SK-N-SH (cell line): Measurements from ENCODE around the gene CSKMT. TPM values are rescaled to one million over a fixed set of nuclear protein-coding genes. Genes with fewer than 3 reads are reported as not detected.

Experiments used
- CTCF ChIA-PET: fragments of 300-600, 350-600 bp; formaldehyde crosslinking; extraction: SDS; loops from one replicate; lab custom pipeline; 2021; lab: Yijun Ruan, JAX
- POLR2A ChIA-PET: fragments of 350-600 bp; sonication (Branson Sonifier 250); formaldehyde crosslinking; extraction: SDS; loops from one replicate; lab custom pipeline; 2020; ENCODE audit warnings: antibody characterized with exemption, inconsistent platforms; lab: Yijun Ruan, JAX
- DNase-seq: peaks from one replicate; pipeline ENCODE4 v3.0.0; 2012
- H2AFZ ChIP-seq: fragments of 200-600 bp; sonication (generic); 2 replicates; pipeline ENCODE4 v1.8.1; 2016; ENCODE audit warnings: antibody characterized with exemption, mild to moderate bottlenecking, low read depth
- H3F3A ChIP-seq: fragments of 200-600 bp; sonication (generic); replicated peaks from 2 replicates; pipeline ENCODE3; 2016; ENCODE audit warnings: antibody characterized with exemption, mild to moderate bottlenecking; ENCODE audit not compliant: insufficient read depth
- H3K27ac ChIP-seq, 2 experiments: fragments of 200-500 bp in 1 of 2; fragments of 200-600 bp in 1 of 2; sonication (Bioruptor generic) in 1 of 2; sonication (generic), shearing (Covaris generic) in 1 of 2; 2 replicates each; pipeline versions ENCODE4 v1.5.1 to v1.6.1; 2014 to 2016; ENCODE audit warnings: low read depth in 2 of 2, inconsistent platforms in 1 of 2, low read length in 1 of 2, mild to moderate bottlenecking in 1 of 2, mixed read lengths in 1 of 2
- H3K27me3 ChIP-seq: fragments of 200-600 bp; sonication (generic), shearing (Covaris generic); 2 replicates; pipeline ENCODE4 v1.6.1; 2016; ENCODE audit warnings: mixed run types; ENCODE audit not compliant: insufficient read depth
- H3K36me3 ChIP-seq, 2 experiments: fragments of 200-500 bp in 1 of 2; fragments of 200-600 bp in 1 of 2; sonication (Bioruptor generic) in 1 of 2; sonication (generic) in 1 of 2; replicated peaks in 1 of 2; 2 replicates each; pipeline versions ENCODE3 to v1.5.1; 2014 to 2016; ENCODE audit warnings: low read length in 1 of 2, mild to moderate bottlenecking in 1 of 2; ENCODE audit not compliant: insufficient read depth in 2 of 2, control insufficient read depth in 1 of 2
- H3K4me1 ChIP-seq, 2 experiments: fragments of 200-500 bp in 1 of 2; fragments of 200-600 bp in 1 of 2; sonication (Bioruptor generic) in 1 of 2; sonication (generic), shearing (Covaris generic) in 1 of 2; 2 replicates each; pipeline versions ENCODE4 v1.5.1 to v1.6.1; 2014 to 2016; ENCODE audit warnings: low read depth in 1 of 2, low read length in 1 of 2, mixed run types in 1 of 2; ENCODE audit not compliant: insufficient read depth in 2 of 2, control insufficient read depth in 1 of 2
- H3K4me2 ChIP-seq: fragments of 200-600 bp; sonication (generic), shearing (Covaris generic); 2 replicates; pipeline ENCODE4 v1.6.1; 2017; ENCODE audit warnings: mixed run types
- H3K4me3 ChIP-seq, 2 experiments: fragments of 200-500 bp in 1 of 2; fragments of 200-600 bp in 1 of 2; sonication (Bioruptor generic) in 1 of 2; sonication (generic), shearing (Covaris generic) in 1 of 2; 2 replicates each; pipeline versions ENCODE4 v1.5.1 to v1.8.1; 2014 to 2016; ENCODE audit warnings: low read depth in 2 of 2, inconsistent platforms in 1 of 2, low read length in 1 of 2, mild to moderate bottlenecking in 1 of 2, mixed read lengths in 1 of 2, moderate library complexity in 1 of 2
- H3K79me2 ChIP-seq: fragments of 200-600 bp; sonication (generic); 2 replicates; pipeline ENCODE4 v1.8.1; 2017; ENCODE audit warnings: mild to moderate bottlenecking; ENCODE audit not compliant: insufficient read depth
- H3K9ac ChIP-seq: fragments of 200-600 bp; sonication (generic); 2 replicates; pipeline ENCODE4 v1.6.1; 2017; ENCODE audit warnings: mixed run types
- H3K9me2 ChIP-seq: fragments of 200-600 bp; sonication (generic); 2 replicates; pipeline ENCODE4 v1.6.1; 2017; ENCODE audit warnings: mixed run types
- H3K9me3 ChIP-seq: fragments of 200-600 bp; sonication (generic); 2 replicates; pipeline ENCODE4 v1.6.1; 2017; ENCODE audit warnings: mixed run types, mild to moderate bottlenecking, moderate library complexity
- H4K20me1 ChIP-seq: fragments of 200-600 bp; sonication (generic); 2 replicates; pipeline ENCODE4 v1.6.1; 2017; ENCODE audit warnings: mild to moderate bottlenecking, mixed run types; ENCODE audit not compliant: insufficient read depth
- ELF1 ChIP-seq: IDR thresholded peaks from 2 replicates; pipeline ENCODE4 v1.4.0; 2012
- EZH2phosphoT487 ChIP-seq: fragments of 200-600 bp; sonication (generic); IDR thresholded peaks from 2 replicates; pipeline ENCODE4 v1.6.1; 2017; ENCODE audit warnings: low read depth, mixed run types, mild to moderate bottlenecking, antibody characterized with exemption, moderate library complexity, borderline replicate concordance
- FOSL2 ChIP-seq: IDR thresholded peaks from 2 replicates; pipeline ENCODE4 v1.4.0; 2012; ENCODE audit warnings: low read depth, mild to moderate bottlenecking, moderate library complexity, borderline replicate concordance
- GABPA ChIP-seq: IDR thresholded peaks from 2 replicates; pipeline ENCODE4 v1.4.0; 2012; ENCODE audit warnings: low read depth, mild to moderate bottlenecking
- IRF3 ChIP-seq: fragments of 150-350 bp; IDR thresholded peaks from 2 replicates; pipeline ENCODE4 v1.6.1; 2016; ENCODE audit warnings: mild to moderate bottlenecking, low read depth, low read length
- JUND ChIP-seq: IDR thresholded peaks from 2 replicates; pipeline ENCODE4 v1.4.0; 2012
- MXI1 ChIP-seq: IDR thresholded peaks from 2 replicates; pipeline ENCODE4 v1.6.1; 2012; ENCODE audit warnings: mild to moderate bottlenecking, low read depth, low read length, improper control_type of control experiment
- NFIC ChIP-seq: IDR thresholded peaks from 2 replicates; pipeline ENCODE4 v1.4.0; 2012; ENCODE audit warnings: borderline replicate concordance
- NRF1 ChIP-seq: IDR thresholded peaks from 2 replicates; pipeline ENCODE4 v1.6.1; 2012; ENCODE audit warnings: low read depth, mild to moderate bottlenecking, low read length
- POLR2AphosphoS5 ChIP-seq: IDR thresholded peaks from 2 replicates; pipeline ENCODE4 v1.6.1; 2012; ENCODE audit warnings: low read depth, low read length
- RAD21 ChIP-seq: IDR thresholded peaks from 2 replicates; pipeline ENCODE4 v1.6.1; 2012; ENCODE audit warnings: mild to moderate bottlenecking, low read length
- RCOR1 ChIP-seq: fragments of 150-350 bp; IDR thresholded peaks from 2 replicates; pipeline ENCODE4 v1.6.1; 2017; ENCODE audit warnings: antibody characterized with exemption, low read length
- REST ChIP-seq: IDR thresholded peaks from 2 replicates; pipeline ENCODE4 v1.6.1; 2012; ENCODE audit warnings: mild to moderate bottlenecking, low read depth, low read length, moderate library complexity
- RXRA ChIP-seq: IDR thresholded peaks from 2 replicates; pipeline ENCODE4 v1.4.0; 2012; ENCODE audit warnings: low read depth, mild to moderate bottlenecking, borderline replicate concordance
- SIN3A ChIP-seq: IDR thresholded peaks from 2 replicates; pipeline ENCODE4 v1.6.1; 2012; ENCODE audit warnings: low read depth, mild to moderate bottlenecking, low read length, moderate library complexity, borderline replicate concordance
- TCF12 ChIP-seq: IDR thresholded peaks from 2 replicates; pipeline ENCODE4 v1.4.0; 2012
- TEAD4 ChIP-seq: IDR thresholded peaks from 2 replicates; pipeline ENCODE4 v1.4.0; 2012; ENCODE audit warnings: mild to moderate bottlenecking, borderline replicate concordance; ENCODE audit not compliant: insufficient read depth
- USF1 ChIP-seq: IDR thresholded peaks from 2 replicates; pipeline ENCODE4 v1.4.0; 2012; ENCODE audit warnings: low read depth, borderline replicate concordance
- USF2 ChIP-seq: fragments of 150-350 bp; IDR thresholded peaks from 2 replicates; pipeline ENCODE4 v1.6.1; 2017; ENCODE audit warnings: antibody characterized with exemption, low read length, low read depth, borderline replicate concordance
- YY1 ChIP-seq: IDR thresholded peaks from 2 replicates; pipeline ENCODE4 v1.4.0; 2012; ENCODE audit warnings: low read depth, mild to moderate bottlenecking
- WGBS: methylation state at CpG from one replicate; pipeline ENCODE4 v1.1.6; 2017; ENCODE audit warnings: low lambda C conversion rate; 5-methylcytosine and 5-hydroxymethylcytosine counted together
- polyA plus RNA-seq, 3 experiments: library from polyadenylated mRNA; depleted of rRNA; stranded (reverse); fragments of >200 nt; gene quantifications; 2 replicates each; pipeline ENCODE4 v1.2.3, GENCODE V29; 2012

The CSKMT gene
- polyA plus RNA-seq, 1 of the 3 experiments (the other 2 are of a cell fraction), result 11.1 TPM

GRCh38 chr11:62621567-62622470 lies 43.3 kb upstream of the CSKMT start, which contains the start of gene B3GAT3 (continued):
- no peak for TF ChIP-seq IRF3
- TF ChIP-seq SIN3A, result 0 out of 2 replicates have a peak, but pooled peaks have one; percentile 59
- peak; percentile 67; the same call in 1 of the 2 replicates for TF ChIP-seq TCF12
- peak; percentile 25 for TF ChIP-seq NFIC
- TF ChIP-seq FOSL2, result peak; percentile 10; the same call in 1 of the 2 replicates
- TF ChIP-seq RCOR1, result no peak; the same call in 1 of the 2 replicates
- TF ChIP-seq POLR2AphosphoS5, result peak; percentile 84
- TF ChIP-seq RXRA, result no peak
- TF ChIP-seq ELF1, result peak; percentile 93
- TF ChIP-seq YY1, result 0 out of 2 replicates have a peak, but pooled peaks have one; percentile 38
- no peak for TF ChIP-seq EZH2phosphoT487
- TF ChIP-seq USF1, result peak; percentile 79
- peak; percentile 100 for TF ChIP-seq MXI1
- TF ChIP-seq JUND, result 0 out of 2 replicates have a peak, but pooled peaks have one; percentile 12

GRCh38 chr11:62622476-62623089 lies 42.5 kb upstream of the CSKMT start:
- no peak overlapping the region for H3K9ac ChIP-seq
- peaks cover 30% of the 10 kb centered on the region for H3K79me2 ChIP-seq
- H2AFZ ChIP-seq, result peak overlapping the region; percentile 34; the same call in 1 of the 2 replicates
- H3F3A ChIP-seq, result peaks cover 41% of the 10 kb centered on the region
- WGBS, result 98% methylated on average over 7 of the region's 7 CpGs
- peaks cover 7 to 15% of the 10 kb centered on the region in 2 experiments; a peak in 3 of 4 replicates for H3K4me1 ChIP-seq
- H4K20me1 ChIP-seq, result no peaks in the 10 kb centered on the region
- DNase-seq, result no peak
- POLR2A ChIA-PET, result interaction anchor here (0.6 to 3.3 kb wide), 11 partner anchors 9 to 226 kb away, joined by 3 to 37 read pairs (median 7); partner anchors contain the start of genes BSCL2, C11orf98, CSKMT and EML3
- peak overlapping the region; percentile 78 to 83 for H3K27ac ChIP-seq
- peak overlapping the region; percentile 23 to 92; a peak in 2 of 4 replicates for H3K4me3 ChIP-seq
- H3K4me2 ChIP-seq, result peak overlapping the region; percentile 94; the same call in 1 of the 2 replicates
- CTCF ChIA-PET, result interaction anchor here (0.9 to 2.5 kb wide), 6 partner anchors 9 to 228 kb away, joined by 3 to 16 read pairs (median 8); partner anchors contain the start of genes ROM1 and TMEM179B
- peaks cover 11 to 22% of the 10 kb centered on the region in 2 experiments for H3K36me3 ChIP-seq
- no peaks in the 10 kb centered on the region for H3K9me2 ChIP-seq
- H3K9me3 ChIP-seq, result no peaks in the 10 kb centered on the region
- no peaks in the 10 kb centered on the region for H3K27me3 ChIP-seq
- no peak for TF ChIP-seq EZH2phosphoT487
- TF ChIP-seq REST, result no peak
- TF ChIP-seq TEAD4, result no peak
- no peak for TF ChIP-seq ELF1
- TF ChIP-seq FOSL2, result no peak
- TF ChIP-seq RAD21, result no peak
- no peak for TF ChIP-seq POLR2AphosphoS5
- TF ChIP-seq GABPA, result no peak
- no peak for TF ChIP-seq NFIC
- TF ChIP-seq NRF1, result no peak
- no peak for TF ChIP-seq RXRA
- no peak for TF ChIP-seq MXI1
- TF ChIP-seq USF2, result no peak
